A204.1 (cell line): ENCODE results near the gene CACNG8.

Experiments
- FAIRE-seq: peaks from 2 replicates; lab custom pipeline; 2012; peaks lifted over from hg19 to GRCh38; lab: Jason Lieb, UNC

CACNG8 gene

GRCh38 chr19:53961523-53962356 is 997 bp upstream of the CACNG8 start:
- no peak for FAIRE-seq

DNA sequence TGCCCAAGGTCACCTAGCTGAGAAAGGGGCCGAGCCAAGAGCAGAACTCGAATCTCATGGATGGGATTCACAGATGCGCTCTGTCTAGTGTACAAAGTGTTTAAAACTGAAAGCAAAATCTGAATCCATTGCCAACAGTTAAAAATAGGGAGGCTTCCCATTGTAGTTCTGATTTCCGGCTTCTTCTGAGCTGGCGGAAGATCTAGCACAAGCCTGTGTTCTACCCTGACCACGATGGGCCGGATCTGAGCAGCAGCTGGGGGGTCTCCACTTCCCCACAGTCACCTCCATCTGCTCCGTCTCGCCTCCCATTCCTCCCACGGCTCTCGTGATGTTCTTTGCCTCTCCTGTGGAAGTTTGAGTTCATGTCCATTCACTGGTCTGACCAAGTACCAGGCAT is 2.4 kb downstream of the CACNG8 start:
- FAIRE-seq = no peak

GRCh38 chr19:53966931-53967330 is 4.2 kb downstream of the CACNG8 start:
- no peak for FAIRE-seq

GRCh38 chr19:53969366-53969765 is 6.6 kb downstream of the CACNG8 start:
- no peak for FAIRE-seq

GRCh38 chr19:53971673-53972072 is 8.9 kb downstream of the CACNG8 start:
- FAIRE-seq = no peak

DNA sequence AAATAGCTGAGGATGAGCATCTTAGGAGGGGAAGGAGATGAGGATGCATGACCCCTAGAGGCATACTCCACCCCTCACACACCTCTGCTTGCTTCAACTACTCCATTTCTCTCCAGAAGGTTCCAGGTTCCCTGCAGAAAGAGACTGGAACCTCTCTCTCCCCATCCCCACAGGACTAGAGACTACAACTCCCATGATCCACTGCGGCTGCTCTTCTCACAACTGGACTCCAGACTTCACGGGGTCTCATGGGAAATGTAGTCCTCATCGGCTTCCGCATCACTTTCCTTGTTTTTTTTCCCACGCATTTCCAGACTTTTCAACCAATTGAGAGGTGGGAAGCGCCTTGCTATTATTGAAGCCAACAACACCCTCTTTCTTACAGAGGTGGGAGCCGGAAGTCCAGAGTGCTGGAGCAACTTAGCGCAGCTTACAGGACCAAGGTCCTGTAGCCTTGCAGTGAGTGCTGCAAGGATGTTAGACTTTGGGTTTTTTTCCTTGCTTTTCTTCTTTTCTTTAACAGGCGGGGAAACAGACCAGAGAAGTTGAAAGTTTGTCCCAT is 14.8 kb downstream of the CACNG8 start:
- FAIRE-seq = peak; percentile 68

GRCh38 chr19:53977991-53978731 is 15.4 kb downstream of the CACNG8 start:
- FAIRE-seq = no peak

DNA sequence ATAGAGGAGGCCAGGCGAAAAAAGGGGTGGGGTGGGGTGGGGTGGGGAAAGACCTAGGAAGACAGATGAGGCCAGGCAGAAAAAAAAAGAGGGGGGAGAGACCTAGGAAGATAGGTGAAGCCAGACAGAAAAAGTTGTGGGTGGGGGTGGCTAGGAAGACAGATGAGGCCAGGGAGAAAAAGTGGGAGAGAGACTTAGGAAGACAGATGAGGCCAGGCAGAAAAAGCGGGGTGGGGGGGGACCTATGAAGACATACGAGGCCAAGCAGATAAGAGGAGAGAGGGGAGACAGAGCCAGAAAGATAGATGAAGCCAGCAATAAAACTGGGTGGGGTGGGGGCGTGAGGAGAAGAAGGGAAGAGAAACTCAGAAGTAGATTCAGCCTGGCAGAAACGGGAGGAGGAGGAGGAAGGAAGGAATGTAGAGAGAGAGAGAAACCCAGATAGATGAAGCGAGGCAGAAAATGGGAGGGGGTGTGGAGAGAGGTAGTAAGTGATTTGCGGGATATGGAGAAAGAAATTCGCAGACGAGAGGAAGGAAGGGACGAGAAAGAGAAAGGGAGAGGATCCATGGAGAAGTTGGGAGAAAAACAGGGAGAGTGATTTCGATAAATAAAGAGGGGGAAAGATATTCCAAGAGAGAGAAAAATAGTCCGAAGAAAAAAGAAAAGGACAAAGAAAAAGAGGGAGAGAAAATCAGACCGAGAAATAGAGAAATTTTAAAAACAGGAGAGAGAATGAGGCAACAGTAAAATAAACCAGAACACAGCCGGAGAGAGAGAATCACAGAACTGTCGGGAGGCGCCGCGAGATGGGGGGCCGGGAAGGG is 16.5 kb downstream of the CACNG8 start:
- FAIRE-seq = no peak

- no peak for FAIRE-seq
Observed at GRCh38 chr19:53980539-53981375, 18.0 kb downstream of the CACNG8 start.

DNA sequence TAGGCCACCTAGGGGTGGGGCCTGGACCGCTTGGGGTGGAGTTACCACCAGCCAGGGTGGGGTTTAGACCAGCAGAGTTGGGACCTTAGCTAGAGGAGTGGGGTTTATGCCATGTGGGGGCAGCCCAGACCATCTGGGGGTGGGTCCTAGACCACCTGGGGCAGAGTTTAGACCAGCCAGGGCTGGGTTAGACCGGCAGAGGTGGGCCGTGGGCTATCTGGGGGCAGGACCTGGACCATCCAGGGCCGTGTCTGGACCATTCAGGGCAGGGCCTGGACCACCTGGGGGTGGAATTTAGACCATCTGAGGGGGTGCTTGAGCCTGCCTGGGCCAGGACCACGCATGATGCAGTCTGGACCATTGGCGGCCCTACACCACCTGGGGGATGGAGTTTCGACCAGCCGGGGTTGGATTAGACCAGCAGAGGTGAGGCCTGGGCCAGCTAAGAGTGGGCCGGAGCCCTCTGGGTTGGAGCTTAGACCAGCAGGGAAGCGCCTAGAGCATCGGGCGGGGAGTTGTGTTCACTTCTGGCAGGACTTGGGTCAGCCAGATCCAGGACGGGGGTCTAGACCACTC is 18.7 kb downstream of the CACNG8 start:
- no peak for FAIRE-seq

DNA sequence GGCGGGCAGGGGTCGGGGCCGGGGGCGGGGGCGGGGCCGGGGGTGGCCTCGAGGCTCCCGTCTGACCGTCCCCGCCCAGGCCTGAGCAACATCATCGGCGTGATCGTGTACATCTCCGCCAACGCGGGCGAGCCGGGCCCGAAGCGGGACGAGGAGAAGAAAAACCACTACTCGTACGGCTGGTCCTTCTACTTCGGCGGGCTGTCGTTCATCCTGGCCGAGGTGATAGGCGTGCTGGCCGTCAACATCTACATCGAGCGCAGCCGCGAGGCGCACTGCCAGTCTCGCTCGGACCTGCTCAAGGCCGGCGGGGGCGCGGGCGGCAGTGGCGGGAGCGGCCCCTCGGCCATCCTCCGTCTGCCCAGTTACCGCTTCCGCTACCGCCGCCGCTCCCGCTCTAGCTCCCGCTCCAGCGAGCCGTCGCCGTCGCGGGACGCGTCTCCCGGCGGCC is 19.3 kb downstream of the CACNG8 start:
- FAIRE-seq = no peak

GRCh38 chr19:53982611-53983010 is 19.9 kb downstream of the CACNG8 start:
- no peak for FAIRE-seq

DNA sequence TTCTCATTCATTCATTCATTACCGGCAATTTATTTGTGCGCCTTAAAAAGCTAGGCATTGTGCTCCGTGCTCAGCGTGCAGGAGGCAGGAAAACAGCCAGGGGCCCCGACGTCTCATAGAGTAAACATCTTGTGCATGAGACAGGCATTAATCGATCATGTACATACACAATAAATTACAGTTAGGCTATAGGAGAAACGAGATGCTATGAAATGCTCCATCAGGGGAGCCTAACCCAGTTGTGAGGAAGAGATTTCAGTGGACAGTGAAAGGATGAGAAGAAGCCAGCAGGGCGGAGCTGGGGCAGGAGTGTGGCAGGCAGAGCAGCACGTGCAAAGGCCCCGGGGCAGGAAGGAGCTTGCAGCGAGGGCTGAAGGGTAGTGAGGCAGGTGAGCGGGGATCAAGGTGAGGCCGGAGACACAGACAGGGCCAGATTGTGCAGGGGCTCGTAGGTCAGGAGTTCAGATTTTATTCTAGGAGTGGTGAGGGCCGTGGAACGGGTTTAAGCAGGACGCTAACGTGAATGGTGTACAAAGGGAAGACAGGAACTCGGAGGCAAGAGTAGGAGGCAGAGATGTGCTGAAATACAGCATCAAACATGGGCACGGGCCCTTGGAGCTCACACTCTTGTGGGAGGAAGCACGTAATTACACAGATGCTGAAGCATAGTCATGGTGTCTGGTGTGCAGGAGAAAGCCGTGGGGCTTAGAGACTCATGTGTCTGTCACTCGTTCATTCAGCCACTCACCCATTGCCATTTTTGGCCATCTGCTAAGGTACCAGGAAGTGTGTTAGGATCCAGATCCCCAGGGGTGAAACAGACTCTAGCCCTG is 20.9 kb downstream of the CACNG8 start:
- FAIRE-seq = no peak

DNA sequence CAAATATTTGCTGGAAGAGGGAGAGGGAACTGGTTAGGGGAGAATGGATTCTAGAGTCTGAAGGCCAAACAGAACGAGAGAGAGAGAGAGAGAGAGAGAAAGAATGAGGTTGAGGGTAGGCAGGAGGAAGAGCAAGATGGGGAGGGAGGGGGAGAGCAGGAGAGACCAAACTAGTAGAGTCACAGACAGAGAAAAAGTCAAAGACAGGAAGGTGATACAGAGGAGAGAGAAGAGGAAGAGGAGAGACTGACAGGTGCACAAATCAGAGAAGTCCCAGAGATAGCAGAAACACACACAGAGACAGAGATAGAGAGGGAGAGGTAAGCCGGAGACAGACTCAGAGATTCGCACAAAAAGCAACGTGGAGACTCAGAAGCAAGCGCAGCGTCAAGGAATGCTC is 23.1 kb downstream of the CACNG8 start:
- FAIRE-seq = no peak

DNA sequence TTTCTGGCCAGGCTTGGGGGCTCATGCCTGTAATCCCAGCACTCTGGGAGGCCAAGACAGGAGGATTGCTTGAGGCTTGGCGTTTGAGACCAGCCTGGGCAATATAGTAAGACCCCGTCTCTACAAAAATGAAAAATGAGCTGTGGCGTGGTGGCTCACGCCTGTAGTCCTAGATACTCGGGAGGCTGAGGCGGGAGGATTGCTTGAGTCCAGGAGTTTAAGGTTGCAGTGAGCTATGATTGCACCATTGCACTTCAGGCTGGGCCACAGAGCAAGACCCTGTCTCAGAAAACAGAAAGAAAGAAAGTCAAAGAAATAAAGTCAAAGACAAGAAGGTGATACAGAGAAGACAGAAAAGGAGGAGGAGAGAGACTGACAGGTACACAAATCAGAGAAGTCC is 26.2 kb downstream of the CACNG8 start:
- FAIRE-seq = no peak

DNA sequence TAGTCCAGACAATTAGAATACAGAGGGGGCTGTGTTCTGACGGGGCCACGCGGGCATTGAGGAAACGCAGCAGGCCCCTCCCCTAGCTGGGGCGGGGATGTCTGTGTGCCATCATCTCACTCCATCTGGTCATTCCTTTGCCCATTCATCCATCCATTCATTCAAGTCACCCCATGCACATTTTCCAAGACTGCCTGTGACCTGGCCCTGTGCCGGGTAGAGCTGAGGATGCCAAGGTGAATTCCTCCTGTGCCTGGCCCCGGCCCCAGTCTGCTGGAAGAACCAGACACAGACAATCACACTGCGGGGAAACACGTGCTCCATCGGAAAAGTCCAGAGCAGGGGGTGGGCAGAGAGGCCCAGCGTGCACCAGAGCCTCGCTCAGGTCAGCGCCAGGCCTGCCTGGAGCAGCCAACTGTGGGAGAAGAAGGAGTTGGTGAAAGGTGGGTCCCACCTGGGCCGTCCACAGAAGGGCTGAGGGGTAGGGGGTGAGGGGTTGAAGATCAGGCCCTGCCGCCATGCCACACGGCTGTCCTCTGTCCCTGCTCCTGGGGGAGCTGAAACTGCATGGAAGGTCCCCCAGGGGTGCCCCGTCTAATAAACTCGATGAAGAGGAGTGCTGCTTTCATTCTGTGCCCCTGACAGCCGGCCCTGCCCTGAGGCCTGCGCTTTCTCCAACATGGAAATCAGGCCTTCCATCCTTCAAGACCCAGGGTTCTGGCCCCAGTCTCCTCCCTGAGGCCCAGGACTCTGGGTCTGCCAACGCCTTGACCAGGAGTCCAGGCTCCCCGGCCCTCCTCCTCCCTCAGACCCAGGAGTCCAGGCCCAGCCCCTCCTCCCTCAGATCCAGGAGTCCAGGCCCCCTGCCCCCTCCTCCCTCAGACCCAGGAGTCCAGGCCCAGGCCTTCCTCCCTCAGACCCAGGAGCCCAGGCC is 27.1 kb downstream of the CACNG8 start:
- FAIRE-seq = no peak

GRCh38 chr19:53991224-53992113 is 28.7 kb downstream of the CACNG8 start, which contains the start of gene CACNG6:
Gene CACNG6 (plus strand): TSS chr19:53991637. CDS start chr19:53992878, 1,241 bp downstream.
- FAIRE-seq = no peak

DNA sequence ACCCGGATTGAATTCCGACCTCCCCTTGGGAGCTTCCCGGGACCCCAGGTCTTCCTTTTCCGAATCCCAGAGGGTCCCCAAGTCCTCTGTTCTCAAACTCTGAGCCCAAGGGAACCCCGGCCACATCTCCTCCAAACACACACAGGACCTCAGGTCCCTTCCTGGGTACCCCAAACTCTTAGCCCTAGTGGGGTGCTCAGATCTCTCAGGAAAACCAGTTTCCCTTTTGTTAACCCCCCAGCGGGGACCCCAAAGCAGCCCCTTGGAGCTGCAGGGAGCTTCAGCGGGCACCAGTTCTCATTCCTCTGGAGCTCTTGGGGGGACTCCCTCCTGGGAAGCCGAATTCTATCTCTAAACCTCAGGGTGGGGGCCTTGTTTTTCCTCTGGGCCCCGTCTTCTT is 29.5 kb downstream of the CACNG8 start:
- no peak for FAIRE-seq
